Measurements from ENCODE around the gene OTUD5. TPM values are rescaled to one million over a fixed set of nuclear protein-coding genes. Genes with fewer than 3 reads are reported as not detected.

The OTUD5 gene
- total and polyA plus RNA-seq, 3 donors from 2014 or later = 36.2 to 77.1 (median 74.3) TPM

GRCh38 chrX:48974574-48974973 lies 17.2 kb upstream of the OTUD5 start:
- no peaks in the 10 kb centered on the region for H3K4me1 ChIP-seq
- H3K9me3 ChIP-seq = no peaks in the 10 kb centered on the region
- TF ChIP-seq CTCF (IDR thresholded peaks at IDR 0.05) = no peak
- TF ChIP-seq POLR2A (IDR thresholded peaks at IDR 0.05) = no peak
- DNase-seq = no peak
- H3K27me3 ChIP-seq = no peaks in the 10 kb centered on the region
- 87 to 97% methylated on average over 2 of the region's 2 CpGs for WGBS, 2 donors
- H3K36me3 ChIP-seq (ENCODE audit: low read depth, missing control alignments) = no peaks in the 10 kb centered on the region
- no peak overlapping the region for H3K4me3 ChIP-seq
- intact Hi-C loops (cut with DNase I; ENCODE audit: low total_unique reads) = no loop called here
- H3K27ac ChIP-seq = no peak overlapping the region

DNA sequence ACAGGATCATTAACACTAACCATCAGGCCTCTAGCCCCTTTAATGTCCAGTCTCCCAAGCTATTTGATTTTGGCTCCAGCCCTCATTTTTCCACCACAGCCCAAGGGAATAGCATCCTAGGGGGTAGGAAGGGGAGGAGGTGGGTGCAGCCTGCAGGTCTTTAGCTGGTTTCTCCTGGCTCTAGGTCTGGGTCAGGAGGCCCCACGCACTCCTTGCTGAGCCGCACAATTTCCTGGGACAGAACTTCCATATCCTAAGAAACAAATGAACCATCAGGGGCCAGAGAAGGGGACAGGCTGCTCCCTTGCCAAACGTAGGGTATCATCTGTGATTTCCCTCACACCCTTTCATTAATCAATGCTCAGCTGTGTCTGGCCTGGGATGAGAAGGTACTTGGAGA lies 16.6 kb upstream of the OTUD5 start:
- DNase-seq = no peak
- 62% methylated on average over 3 of the region's 3 CpGs; no CpG with 5 or more reads in 1 of the 2 donors for WGBS, 2 donors
- intact Hi-C loops (cut with DNase I; ENCODE audit: low total_unique reads) = no loop called here
- H3K27ac ChIP-seq = no peak overlapping the region
- H3K36me3 ChIP-seq (ENCODE audit: low read depth, missing control alignments) = no peaks in the 10 kb centered on the region
- H3K4me3 ChIP-seq = no peak overlapping the region
- no peaks in the 10 kb centered on the region for H3K27me3 ChIP-seq
- no peaks in the 10 kb centered on the region for H3K4me1 ChIP-seq
- TF ChIP-seq POLR2A (IDR thresholded peaks at IDR 0.05) = no peak
- no peak for TF ChIP-seq CTCF (IDR thresholded peaks at IDR 0.05)
- no peaks in the 10 kb centered on the region for H3K9me3 ChIP-seq

DNA sequence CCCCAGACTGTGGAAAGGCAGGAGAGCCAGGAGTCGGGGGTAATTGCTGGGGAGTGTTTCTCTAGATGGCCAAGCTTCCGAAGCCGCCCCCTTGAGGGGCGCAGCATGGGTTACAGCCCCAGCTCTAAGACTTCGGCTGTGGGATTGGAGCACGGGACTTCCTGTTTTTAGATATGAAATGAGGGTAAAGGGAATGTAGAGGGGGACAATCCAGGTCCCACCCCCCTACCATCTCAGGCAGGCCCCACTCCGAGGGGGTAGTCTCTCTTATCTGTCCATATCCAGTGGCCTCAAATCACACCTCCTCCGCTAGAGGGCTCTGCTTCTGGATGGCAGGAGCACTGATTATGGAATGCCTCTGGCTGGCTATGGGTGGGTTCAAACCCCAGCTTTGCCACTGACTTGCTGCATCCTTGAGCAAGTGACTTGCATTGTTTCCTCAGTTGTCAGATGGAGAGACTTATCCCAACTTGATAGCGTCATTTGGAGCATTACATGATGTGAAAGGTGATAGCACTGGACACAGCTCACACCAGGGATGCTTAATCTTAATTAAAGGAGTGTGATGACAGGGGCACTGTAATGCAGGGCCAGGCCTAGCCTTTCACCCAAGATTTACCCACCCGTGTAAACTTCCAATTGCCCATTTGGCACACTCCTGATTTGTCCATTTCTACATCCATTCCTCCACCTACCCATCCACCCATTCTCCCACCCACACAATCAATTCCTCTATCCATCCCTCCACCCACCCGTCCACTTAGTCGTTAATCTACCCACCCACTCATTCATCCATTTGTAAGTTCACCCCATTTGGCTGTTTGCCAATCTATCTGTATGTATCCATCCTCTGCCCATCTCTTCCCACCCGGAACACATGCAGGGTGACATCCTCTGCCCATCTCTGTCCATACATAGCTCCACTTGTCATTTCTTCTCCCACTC lies 15.1 kb upstream of the OTUD5 start:
- DNase-seq = peak; percentile 33
- TF ChIP-seq POLR2A (IDR thresholded peaks at IDR 0.05) (no peak), CTCF (IDR thresholded peaks at IDR 0.05) (peak in 2 of 3 experiments; percentile 27 to 28)
- H3K27ac ChIP-seq = peak overlapping the region in 1 of 2 donors; percentile 45

GRCh38 chrX:48971249-48972219 lies 14.1 kb upstream of the OTUD5 start, which contains the start of gene KCND1:
KCND1 (minus strand) TSS chrX:48971844; CDS start chrX:48970271, 1,573 bp downstream.
- Histone ChIP-seq H3K27ac (peak within 1 kb of the TSS in 1 of 2 donors; percentile 45), H3K4me3 (peak within 1 kb of the TSS; percentile 6 to 36), H3K27me3 (no peaks in the 10 kb centered on the region), H3K4me1 (no peaks in the 10 kb centered on the region), H3K36me3 (ENCODE audit: low read depth, missing control alignments) (no peaks in the 10 kb centered on the region), H3K9me3 (no peaks in the 10 kb centered on the region)
- WGBS, 2 donors = 1 to 4% methylated on average over 11 to 12 of the region's 28 CpGs
- TF ChIP-seq POLR2A (IDR thresholded peaks at IDR 0.05) = no peak
- peak; percentile 16 for DNase-seq
- intact Hi-C loops (cut with DNase I; ENCODE audit: low total_unique reads) = no loop called here

More for the DNA sequence above, 15.1 kb upstream of the OTUD5 start:
- 27 to 44% methylated on average over 5 to 11 of the region's 13 CpGs for WGBS, 2 donors
- no peaks in the 10 kb centered on the region for H3K9me3 ChIP-seq
- intact Hi-C loops (cut with DNase I; ENCODE audit: low total_unique reads) = no loop called here
- H3K36me3 ChIP-seq (ENCODE audit: low read depth, missing control alignments) = no peaks in the 10 kb centered on the region
- no peaks in the 10 kb centered on the region for H3K27me3 ChIP-seq
- peak overlapping the region; percentile 6 to 36 for H3K4me3 ChIP-seq
- no peaks in the 10 kb centered on the region for H3K4me1 ChIP-seq

All from testis (tissue), 3 donors.